Measurements from ENCODE around the gene TMEM132D.
"Not testable (repeated sequence)": the region's sequence is repeated elsewhere in the genome, so short reads cannot be mapped to it uniquely, and the experiment has no call there.

The TMEM132D gene

GRCh38 chr12:129067491-129067890 lies 836.3 kb downstream of the TMEM132D start:
- DNase-seq (ENCODE audit: low spot score in 2 of 2) = no peak
- Histone ChIP-seq H3K36me3 (replicated peaks) (no peaks in the 10 kb centered on the region), H3K4me3 (no peak overlapping the region), H3K4me1 (no peaks in the 10 kb centered on the region), H3K27me3 (ENCODE audit: low read depth) (no peaks in the 10 kb centered on the region), H3K9me3 (peaks cover 1% of the 10 kb centered on the region; the same call in 1 of the 2 replicates)
- in situ Hi-C loops (cut with MboI; ENCODE audit: low sequenced_read_pairs) = no loop called here

GRCh38 chr12:129064209-129064855 lies 839.5 kb downstream of the TMEM132D start:
- Histone ChIP-seq H3K9me3 (peaks cover 2% of the 10 kb centered on the region; the same call in 1 of the 2 replicates), H3K27me3 (ENCODE audit: low read depth) (no peaks in the 10 kb centered on the region), H3K4me3 (no peak overlapping the region), H3K4me1 (no peaks in the 10 kb centered on the region), H3K36me3 (replicated peaks) (no peaks in the 10 kb centered on the region)
- DNase-seq (ENCODE audit: low spot score in 2 of 2) = no peak
- in situ Hi-C loops (cut with MboI; ENCODE audit: low sequenced_read_pairs) = no loop called here

DNA sequence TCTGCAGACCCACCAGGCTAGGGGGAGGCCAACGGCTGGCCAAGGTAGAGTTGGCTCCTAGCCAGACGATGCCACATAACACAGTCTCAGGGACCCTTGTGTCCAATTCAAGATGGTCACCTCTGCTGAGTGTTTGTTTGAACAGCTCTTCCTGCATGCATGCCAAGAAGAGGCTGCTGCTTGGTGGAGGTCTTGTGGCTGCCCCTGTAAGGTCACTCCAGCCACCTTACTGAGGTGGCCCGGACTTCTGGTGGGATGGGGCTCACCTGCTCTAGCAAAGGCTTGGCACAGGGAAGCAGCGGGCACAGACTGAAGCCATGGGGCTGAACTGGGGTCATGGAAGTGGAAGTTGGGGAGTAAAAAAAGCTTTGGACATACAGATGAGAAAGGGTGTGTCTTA lies 840.2 kb downstream of the TMEM132D start:
- Histone ChIP-seq H3K4me3 (no peak overlapping the region), H3K4me1 (no peaks in the 10 kb centered on the region), H3K36me3 (replicated peaks) (no peaks in the 10 kb centered on the region), H3K27me3 (ENCODE audit: low read depth) (no peaks in the 10 kb centered on the region), H3K9me3 (peaks cover 2% of the 10 kb centered on the region; the same call in 1 of the 2 replicates)
- no peak for DNase-seq (ENCODE audit: low spot score in 2 of 2)
- in situ Hi-C loops (cut with MboI; ENCODE audit: low sequenced_read_pairs) = no loop called here

DNA sequence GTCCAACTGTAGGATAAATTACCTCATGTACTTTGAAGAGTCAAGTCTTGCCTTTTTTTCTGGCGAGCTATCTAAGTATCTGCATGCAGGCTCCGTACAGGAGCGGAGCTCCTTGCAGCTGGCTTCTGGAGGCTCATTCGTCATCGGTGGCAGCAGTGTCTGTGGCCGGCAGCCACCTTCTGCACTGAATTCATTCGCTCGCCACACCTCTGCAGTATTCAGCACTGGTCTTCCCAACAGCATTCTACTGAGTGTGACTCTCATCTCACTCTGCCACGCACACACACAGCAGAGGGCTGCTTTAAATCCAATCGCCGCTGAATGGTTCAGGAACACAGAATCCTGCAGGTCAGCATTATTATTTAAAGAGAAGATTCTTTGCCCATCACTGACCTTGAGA lies 850.6 kb downstream of the TMEM132D start:
- in situ Hi-C loops (cut with MboI; ENCODE audit: low sequenced_read_pairs) = no loop called here
- Histone ChIP-seq H3K36me3 (replicated peaks) (no peaks in the 10 kb centered on the region), H3K27me3 (ENCODE audit: low read depth) (no peaks in the 10 kb centered on the region), H3K4me1 (no peaks in the 10 kb centered on the region), H3K4me3 (no peak overlapping the region), H3K9me3 (no peaks in the 10 kb centered on the region)
- no peak for DNase-seq (ENCODE audit: low spot score in 2 of 2)

- H3K4me3 ChIP-seq = no peak overlapping the region
- no peaks in the 10 kb centered on the region for H3K9me3 ChIP-seq
- in situ Hi-C loops (cut with MboI; ENCODE audit: low sequenced_read_pairs) = no loop called here
- no peaks in the 10 kb centered on the region for H3K27me3 ChIP-seq (ENCODE audit: low read depth)
- H3K4me1 ChIP-seq = no peaks in the 10 kb centered on the region
- no peak for DNase-seq (ENCODE audit: low spot score in 2 of 2)
- H3K36me3 ChIP-seq (replicated peaks) = no peaks in the 10 kb centered on the region
Measured at GRCh38 chr12:129052373-129052772, 851.5 kb downstream of the TMEM132D start.

DNA sequence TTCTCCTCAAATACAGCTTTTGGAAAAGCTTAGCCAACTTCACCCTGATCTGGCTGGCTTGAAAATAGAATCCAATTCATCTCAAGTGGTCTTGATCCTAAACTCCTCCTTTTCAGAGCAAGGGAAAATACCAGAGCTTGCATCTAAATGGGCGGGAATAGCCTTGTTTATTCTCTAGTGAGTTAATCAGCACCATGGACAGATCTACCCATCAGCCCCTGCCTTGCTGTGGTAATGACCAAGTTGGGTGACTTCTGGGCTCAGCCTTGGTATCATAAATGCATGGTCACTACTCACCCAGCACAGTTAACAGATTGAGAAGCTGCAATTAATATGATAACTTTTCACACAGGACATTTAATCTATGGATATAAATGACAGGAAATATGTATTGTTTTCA lies 853.9 kb downstream of the TMEM132D start:
- no peaks in the 10 kb centered on the region for H3K4me1 ChIP-seq
- H3K36me3 ChIP-seq (replicated peaks) = no peaks in the 10 kb centered on the region
- no peak overlapping the region for H3K4me3 ChIP-seq
- DNase-seq (ENCODE audit: low spot score in 2 of 2) = no peak
- no peaks in the 10 kb centered on the region for H3K9me3 ChIP-seq
- no peaks in the 10 kb centered on the region for H3K27me3 ChIP-seq (ENCODE audit: low read depth)
- in situ Hi-C loops (cut with MboI; ENCODE audit: low sequenced_read_pairs) = no loop called here

GRCh38 chr12:129043334-129043733 lies 860.5 kb downstream of the TMEM132D start:
- in situ Hi-C loops (cut with MboI; ENCODE audit: low sequenced_read_pairs); H3K4me1 ChIP-seq; DNase-seq (ENCODE audit: low spot score in 2 of 2); H3K36me3 ChIP-seq (replicated peaks); H3K4me3 ChIP-seq; H3K27me3 ChIP-seq (ENCODE audit: low read depth); H3K9me3 ChIP-seq: not testable (repeated sequence)

DNA sequence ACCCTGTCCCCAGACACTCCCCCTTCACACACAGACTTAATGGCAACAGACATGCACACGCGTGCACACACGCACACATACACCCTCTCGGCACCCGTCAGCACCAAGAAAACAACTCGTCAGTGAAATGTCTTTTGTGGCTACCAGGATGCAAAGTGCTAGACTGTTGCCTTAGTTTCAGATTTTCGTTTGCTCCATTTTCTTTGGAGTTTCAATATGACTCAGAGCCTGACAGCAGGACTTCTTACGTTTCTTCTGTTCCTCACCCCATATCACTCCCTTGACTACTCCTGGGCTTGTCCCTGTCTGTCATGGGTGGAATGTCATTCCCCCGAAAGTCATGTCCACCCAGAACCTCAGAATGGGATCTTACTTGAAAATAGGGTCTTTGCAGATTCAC lies 867.7 kb downstream of the TMEM132D start:
- no peaks in the 10 kb centered on the region for H3K9me3 ChIP-seq
- DNase-seq (ENCODE audit: low spot score in 2 of 2) = no peak
- H3K27me3 ChIP-seq (ENCODE audit: low read depth) = no peaks in the 10 kb centered on the region
- no peaks in the 10 kb centered on the region for H3K4me1 ChIP-seq
- no peaks in the 10 kb centered on the region for H3K36me3 ChIP-seq (replicated peaks)
- no peak overlapping the region for H3K4me3 ChIP-seq
- in situ Hi-C loops (cut with MboI; ENCODE audit: low sequenced_read_pairs) = no loop called here

DNA sequence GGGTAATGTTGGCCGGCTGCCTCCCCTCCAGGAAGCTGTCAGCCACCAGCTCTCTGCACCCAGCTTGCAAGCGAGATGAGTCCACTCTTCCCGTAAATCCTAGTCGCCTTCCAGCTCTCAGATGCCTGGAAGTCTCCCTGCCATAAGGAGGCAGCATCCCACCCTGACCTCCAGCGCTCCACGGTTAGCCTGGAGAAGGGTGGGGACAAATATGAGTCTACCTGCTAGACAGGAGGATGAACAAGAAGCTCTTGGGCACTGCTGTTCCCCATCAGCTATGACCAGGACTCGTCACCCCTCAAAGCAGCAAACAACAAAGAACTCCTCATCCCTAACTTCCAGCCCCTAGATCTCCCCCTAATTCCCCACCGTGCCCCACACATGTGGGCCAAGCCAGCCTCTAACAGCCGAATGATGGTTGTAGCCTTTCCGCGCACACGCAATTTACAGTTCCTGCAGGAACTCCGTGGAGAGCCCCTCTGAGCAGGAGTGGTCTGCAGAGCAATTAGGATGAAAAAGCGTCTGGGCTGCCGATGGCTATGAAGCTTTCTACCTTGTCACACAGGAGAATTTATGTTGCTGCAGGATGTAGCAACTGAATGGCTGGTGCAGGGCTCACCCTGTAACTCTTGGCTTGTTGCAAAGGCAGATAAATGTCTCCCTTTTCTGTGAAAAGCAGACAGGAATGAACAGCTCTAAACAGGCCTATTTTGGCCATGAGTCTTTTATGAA lies 869.1 kb downstream of the TMEM132D start:
- H3K4me1 ChIP-seq = no peaks in the 10 kb centered on the region
- DNase-seq (ENCODE audit: low spot score in 2 of 2) = no peak
- no peaks in the 10 kb centered on the region for H3K27me3 ChIP-seq (ENCODE audit: low read depth)
- H3K36me3 ChIP-seq (replicated peaks) = no peaks in the 10 kb centered on the region
- in situ Hi-C loops (cut with MboI; ENCODE audit: low sequenced_read_pairs) = no loop called here
- no peaks in the 10 kb centered on the region for H3K9me3 ChIP-seq
- no peak overlapping the region for H3K4me3 ChIP-seq

DNA sequence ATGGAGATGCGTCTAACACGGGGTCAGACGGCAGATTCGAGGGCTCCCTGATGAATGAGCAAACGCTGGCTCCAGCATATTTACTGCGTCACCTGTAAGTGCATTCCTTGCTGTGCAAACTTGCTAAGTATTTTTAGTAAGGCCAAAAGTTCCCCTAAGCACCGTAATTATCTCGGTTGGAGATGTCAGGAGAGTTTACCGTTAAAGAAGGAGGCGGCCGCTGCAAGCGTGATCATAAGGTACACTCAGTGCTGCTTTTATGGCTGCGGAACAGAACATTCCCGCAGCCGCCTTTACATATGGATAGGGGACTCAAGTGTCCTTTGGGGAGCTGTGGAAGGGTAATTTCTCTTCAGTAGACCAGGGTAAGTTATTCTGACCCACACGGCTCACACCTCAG lies 875.0 kb downstream of the TMEM132D start:
- in situ Hi-C loops (cut with MboI; ENCODE audit: low sequenced_read_pairs) = no loop called here

DNA sequence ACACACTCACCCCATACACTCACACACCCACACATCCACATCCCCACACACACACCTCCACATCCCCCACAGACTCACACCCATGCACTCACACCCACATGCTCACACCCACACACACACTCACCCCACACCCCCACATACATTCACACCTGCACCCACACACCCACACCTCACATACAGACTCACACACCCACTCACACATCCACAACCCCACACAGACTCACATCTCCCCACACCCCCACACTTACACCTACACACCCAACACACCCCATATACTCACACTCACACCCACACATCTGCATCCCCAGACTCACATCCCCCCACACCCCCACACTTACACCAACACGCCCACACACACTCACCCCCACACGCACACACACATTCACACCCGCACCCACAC lies 878.8 kb downstream of the TMEM132D start:
- Histone ChIP-seq H3K27me3 (ENCODE audit: low read depth) (no peaks in the 10 kb centered on the region), H3K4me1 (no peaks in the 10 kb centered on the region), H3K4me3 (no peak overlapping the region), H3K36me3 (replicated peaks) (no peaks in the 10 kb centered on the region), H3K9me3 (no peaks in the 10 kb centered on the region)
- in situ Hi-C loops (cut with MboI; ENCODE audit: low sequenced_read_pairs) = no loop called here
- no peak for DNase-seq (ENCODE audit: low spot score in 2 of 2)

More for the DNA sequence above, 875.0 kb downstream of the TMEM132D start:
- no peaks in the 10 kb centered on the region for H3K27me3 ChIP-seq (ENCODE audit: low read depth)
- H3K4me1 ChIP-seq = no peaks in the 10 kb centered on the region
- H3K9me3 ChIP-seq = no peaks in the 10 kb centered on the region
- H3K36me3 ChIP-seq (replicated peaks) = no peaks in the 10 kb centered on the region
- no peak overlapping the region for H3K4me3 ChIP-seq
- no peak for DNase-seq (ENCODE audit: low spot score in 2 of 2)

Data from HAP-1 (cell line).